CD14-positive monocyte (primary cell): Measurements from ENCODE around the gene TKFC. TPM values are rescaled to one million over a fixed set of nuclear protein-coding genes. Genes with fewer than 3 reads are reported as not detected.

Experiments
- DNase-seq, 3 donors: peaks; one replicate each; pipeline ENCODE4 v3.0.0-alpha.2; 2011 to 2022
- H2AFZ ChIP-seq: 2 replicates; pipeline ENCODE4 v1.6.0; 2012; ENCODE audit warnings: mild to moderate bottlenecking, low read depth, low read length, inconsistent platforms; ENCODE audit not compliant: insufficient read depth, poor library complexity, severe bottlenecking
- H3K27ac ChIP-seq, 2 donors: 1 replicate in 1 of 2; 2 replicates in 1 of 2; pipeline ENCODE4 v1.5.1; 2012 to 2013; ENCODE audit warnings: low read length in 2 of 2, control low read depth in 1 of 2, inconsistent platforms in 1 of 2, low read depth in 1 of 2, mild to moderate bottlenecking in 1 of 2
- H3K27me3 ChIP-seq, 2 donors: one replicate each; pipeline versions ENCODE4 v1.6.0 to v1.6.1; 2011 to 2013; ENCODE audit warnings: low read length in 2 of 2; ENCODE audit not compliant: control insufficient read depth in 2 of 2, insufficient read depth in 2 of 2
- H3K36me3 ChIP-seq, 2 donors: replicated peaks in 1 of 2; 1 replicate in 1 of 2; 2 replicates in 1 of 2; pipeline versions ENCODE4 v1.5.1 to v1.6.1; 2012 to 2013; ENCODE audit warnings: low read length in 2 of 2, control low read depth in 1 of 2, inconsistent platforms in 1 of 2, mild to moderate bottlenecking in 1 of 2; ENCODE audit not compliant: insufficient read depth in 2 of 2, control insufficient read depth in 1 of 2
- H3K4me1 ChIP-seq, 2 donors: 1 replicate in 1 of 2; 2 replicates in 1 of 2; pipeline versions ENCODE4 v1.5.1 to v1.6.1; 2012 to 2013; ENCODE audit warnings: low read length in 2 of 2, control low read depth in 1 of 2, inconsistent platforms in 1 of 2, mild to moderate bottlenecking in 1 of 2, moderate library complexity in 1 of 2; ENCODE audit not compliant: insufficient read depth in 2 of 2, control insufficient read depth in 1 of 2
- H3K4me2 ChIP-seq: replicated peaks from 2 replicates; pipeline ENCODE3; 2012; ENCODE audit warnings: low read length, moderate library complexity, mild to moderate bottlenecking; ENCODE audit not compliant: poor library complexity, severe bottlenecking; ENCODE audit errors: extremely low read depth
- H3K4me3 ChIP-seq, 3 experiments: fragments of 200-600 bp in 1 of 3; sonication (generic) in 1 of 3; replicated peaks in 1 of 3; 1 replicate in 2 of 3; 2 replicates in 1 of 3; pipeline ENCODE4 v1.5.1; 2011 to 2013; ENCODE audit warnings: low read length in 3 of 3, mild to moderate bottlenecking in 3 of 3, control low read depth in 2 of 3, low read depth in 2 of 3, inconsistent platforms in 1 of 3, moderate library complexity in 1 of 3
- H3K79me2 ChIP-seq: 2 replicates; pipeline ENCODE4 v1.6.0; 2012; ENCODE audit warnings: mild to moderate bottlenecking, control low read depth, inconsistent platforms, low read length, moderate library complexity; ENCODE audit not compliant: insufficient read depth
- H3K9ac ChIP-seq: 2 replicates; pipeline ENCODE4 v1.6.0; 2017; ENCODE audit warnings: low read length, mild to moderate bottlenecking; ENCODE audit not compliant: insufficient read depth, poor library complexity, severe bottlenecking
- H3K9me3 ChIP-seq, 2 donors: replicated peaks in 1 of 2; 1 replicate in 1 of 2; 2 replicates in 1 of 2; pipeline versions ENCODE4 v1.5.1 to v1.6.1; 2012 to 2013; ENCODE audit warnings: low read length in 2 of 2, control low read depth in 1 of 2; ENCODE audit not compliant: control insufficient read depth in 1 of 2, insufficient read depth in 1 of 2
- H4K20me1 ChIP-seq: 2 replicates; pipeline ENCODE4 v1.6.0; 2012; ENCODE audit warnings: mild to moderate bottlenecking, low read length, control low read depth, moderate library complexity; ENCODE audit not compliant: insufficient read depth
- H3K27ac Mint-ChIP-seq, 7 donors: one replicate each; pipeline ENCODE4 v1.8.0; 2020; ENCODE audit warnings: mild to moderate bottlenecking in 7 of 7, mixed read lengths in 7 of 7, moderate library complexity in 6 of 7, inconsistent platforms in 2 of 7
- H3K27me3 Mint-ChIP-seq, 3 donors: one replicate each; pipeline ENCODE4 v1.8.0; 2021 to 2022; ENCODE audit warnings: low read depth in 3 of 3, mild to moderate bottlenecking in 3 of 3, mixed read lengths in 3 of 3, moderate library complexity in 3 of 3, inconsistent platforms in 1 of 3
- H3K36me3 Mint-ChIP-seq, 2 donors: one replicate each; pipeline ENCODE4 v1.8.0; 2020; ENCODE audit warnings: mixed read lengths in 2 of 2, inconsistent platforms in 1 of 2, mild to moderate bottlenecking in 1 of 2
- H3K4me1 Mint-ChIP-seq: one replicate; pipeline ENCODE4 v1.8.0; 2020; ENCODE audit warnings: mild to moderate bottlenecking, mixed read lengths
- H3K4me3 Mint-ChIP-seq, 2 donors: one replicate each; pipeline ENCODE4 v1.8.0; 2020; ENCODE audit warnings: mild to moderate bottlenecking in 2 of 2, mixed read lengths in 2 of 2, moderate library complexity in 1 of 2
- H3K9me3 Mint-ChIP-seq, 7 donors: one replicate each; pipeline ENCODE4 v1.8.0; 2020 to 2022; ENCODE audit warnings: mixed read lengths in 7 of 7, mild to moderate bottlenecking in 6 of 7, moderate library complexity in 6 of 7, inconsistent platforms in 2 of 7
- CTCF ChIP-seq: fragments of 200-600 bp; IDR thresholded peaks from one replicate; pipeline ENCODE4 v1.8.0; 2022; ENCODE audit warnings: antibody characterized with exemption, mild to moderate bottlenecking
- WGBS: methylation state at CpG from one replicate; pipeline ENCODE4 v1.1.5; 2013; ENCODE audit warnings: missing lambda C conversion rate; ENCODE audit not compliant: insufficient coverage; 5-methylcytosine and 5-hydroxymethylcytosine counted together
- intact Hi-C, 2 donors: fragments of 100-400 bp; cut with micrococcal nuclease; formaldehyde crosslinking; loops; one replicate each; pipeline versions ENCODE4 v1.15.0 to v1.15.1; 2023
- polyA plus RNA-seq, 3 donors: library from polyadenylated mRNA; depleted of rRNA in 1 of 3; unstranded in 2 of 3; stranded (reverse) in 1 of 3; fragments of 300-500 nt in 2 of 3; fragments of >200 nt in 1 of 3; fragmentation: Illumina TruSeq in 2 of 3; gene quantifications; 1 replicate in 2 of 3; 2 replicates in 1 of 3; pipeline ENCODE4 v1.2.3, GENCODE V29; 2012 to 2021

The TKFC gene
- polyA plus RNA-seq, 3 donors: 29.5 to 40.8 (median 29.6) TPM

- Histone ChIP-seq H3K4me3 (no peak overlapping the region), H3K27me3 (no peaks in the 10 kb centered on the region), H3K4me2 (no peak overlapping the region), H3K79me2 (no peaks in the 10 kb centered on the region), H3K27ac (no peak overlapping the region), H2AFZ (no peak overlapping the region), H3K9me3 (no peaks in the 10 kb centered on the region), H3K36me3 (peaks cover 84 to 93% of the 10 kb centered on the region in 2 donors), H3K9ac (no peak overlapping the region), H4K20me1 (no peaks in the 10 kb centered on the region), H3K4me1 (no peaks in the 10 kb centered on the region)
- no peak overlapping the region for H3K4me3 Mint-ChIP-seq
- no CpG with 5 or more reads among the region's 2 CpGs for WGBS
- no peaks in the 10 kb centered on the region for H3K9me3 Mint-ChIP-seq
- DNase-seq: no peak
- peaks cover 44 to 71% of the 10 kb centered on the region in 2 donors for H3K36me3 Mint-ChIP-seq
- TF ChIP-seq CTCF: no peak
- no peaks in the 10 kb centered on the region for H3K4me1 Mint-ChIP-seq
- intact Hi-C loops: no loop called here
- H3K27me3 Mint-ChIP-seq: no peaks in the 10 kb centered on the region
- H3K27ac Mint-ChIP-seq: peak overlapping the region in 1 of 7 donors; percentile 18
These were observed 17.8 kb upstream of the TKFC start for GRCh38 chr11:61315260-61315659.

- no CpG with 5 or more reads among the region's 2 CpGs for WGBS
- Mint-ChIP-seq H3K9me3 (no peaks in the 10 kb centered on the region), H3K4me3 (no peak overlapping the region), H3K36me3 (peaks cover 83 to 98% of the 10 kb centered on the region in 2 donors), H3K27me3 (no peaks in the 10 kb centered on the region), H3K4me1 (no peaks in the 10 kb centered on the region), H3K27ac (no peak overlapping the region)
- peaks cover 48% of the 10 kb centered on the region for H3K79me2 ChIP-seq
- no peak overlapping the region for H3K9ac ChIP-seq
- no peak overlapping the region for H3K4me3 ChIP-seq
- no peaks in the 10 kb centered on the region for H3K27me3 ChIP-seq
- no peak for TF ChIP-seq CTCF
- H3K36me3 ChIP-seq: peaks cover 86 to 99% of the 10 kb centered on the region in 2 donors
- no peak overlapping the region for H2AFZ ChIP-seq
- intact Hi-C loops: no loop called here
- no peak for DNase-seq
- no peaks in the 10 kb centered on the region for H3K4me1 ChIP-seq
- no peak overlapping the region for H3K27ac ChIP-seq
- H4K20me1 ChIP-seq: peaks cover 32% of the 10 kb centered on the region
- H3K4me2 ChIP-seq: no peak overlapping the region
- no peaks in the 10 kb centered on the region for H3K9me3 ChIP-seq
These were observed 7.2 kb upstream of the TKFC start for GRCh38 chr11:61325649-61326414.
